ENCODE results near the gene QRFP.

DNA sequence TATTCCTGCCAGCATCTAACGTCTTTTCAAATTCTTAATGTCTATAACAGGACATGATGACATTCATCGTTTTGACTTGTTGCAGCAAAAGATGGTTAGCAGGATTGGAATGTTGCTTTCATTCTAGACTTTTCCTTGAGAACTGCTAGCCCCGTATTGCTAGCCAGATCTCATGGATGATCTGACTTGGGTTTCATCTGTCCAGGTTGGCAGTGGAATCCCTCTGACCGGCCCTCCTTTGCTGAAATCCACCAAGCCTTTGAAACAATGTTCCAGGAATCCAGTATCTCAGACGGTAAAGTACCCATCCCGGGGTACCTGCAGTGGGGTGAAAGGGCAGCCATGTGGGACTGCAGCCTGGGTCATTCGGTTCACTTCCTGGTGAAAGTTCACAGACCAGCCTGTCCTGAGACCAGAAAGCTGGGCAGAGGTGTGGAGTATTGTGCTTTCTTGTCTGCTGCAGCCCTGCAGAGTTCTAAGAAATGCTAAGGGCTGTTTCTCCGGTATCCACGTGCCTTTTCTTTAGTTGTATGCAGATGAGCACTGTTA is 16.7 kb downstream of the QRFP start:
- TF ChIP-seq, protein P1, sequence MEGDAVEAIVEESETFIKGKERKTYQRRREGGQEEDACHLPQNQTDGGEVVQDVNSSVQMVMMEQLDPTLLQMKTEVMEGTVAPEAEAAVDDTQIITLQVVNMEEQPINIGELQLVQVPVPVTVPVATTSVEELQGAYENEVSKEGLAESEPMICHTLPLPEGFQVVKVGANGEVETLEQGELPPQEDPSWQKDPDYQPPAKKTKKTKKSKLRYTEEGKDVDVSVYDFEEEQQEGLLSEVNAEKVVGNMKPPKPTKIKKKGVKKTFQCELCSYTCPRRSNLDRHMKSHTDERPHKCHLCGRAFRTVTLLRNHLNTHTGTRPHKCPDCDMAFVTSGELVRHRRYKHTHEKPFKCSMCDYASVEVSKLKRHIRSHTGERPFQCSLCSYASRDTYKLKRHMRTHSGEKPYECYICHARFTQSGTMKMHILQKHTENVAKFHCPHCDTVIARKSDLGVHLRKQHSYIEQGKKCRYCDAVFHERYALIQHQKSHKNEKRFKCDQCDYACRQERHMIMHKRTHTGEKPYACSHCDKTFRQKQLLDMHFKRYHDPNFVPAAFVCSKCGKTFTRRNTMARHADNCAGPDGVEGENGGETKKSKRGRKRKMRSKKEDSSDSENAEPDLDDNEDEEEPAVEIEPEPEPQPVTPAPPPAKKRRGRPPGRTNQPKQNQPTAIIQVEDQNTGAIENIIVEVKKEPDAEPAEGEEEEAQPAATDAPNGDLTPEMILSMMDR (IDR thresholded peaks at IDR 0.05) = no peak
- TF ChIP-seq POLR2AphosphoS5 (IDR thresholded peaks at IDR 0.05) = no peak
- TF ChIP-seq EP300 (IDR thresholded peaks at IDR 0.05) = no peak
- TF ChIP-seq POLR2A (IDR thresholded peaks at IDR 0.05; ENCODE audit: low read depth) = no peak

Data from esophagus muscularis mucosa (tissue), 4 donors.